NCI-H345 (cell line): Measurements from ENCODE around the gene NPY2R.

ENCODE experiments used
- DNase-seq: peaks from one replicate; lab custom pipeline; 2025; lab: John Stamatoyannopoulos, UW

The NPY2R gene

GRCh38 chr4:155208258-155209054 lies at the start of gene NPY2R:
TSS of gene NPY2R (plus strand) at chr4:155208636. CDS start at chr4:155213940, 5,304 bp downstream.
- no peak for DNase-seq

GRCh38 chr4:155161357-155161756 lies 47.1 kb upstream of the NPY2R start:
- DNase-seq: no peak

GRCh38 chr4:155164718-155165117 lies 43.7 kb upstream of the NPY2R start:
- no peak for DNase-seq

- DNase-seq: no peak
These were observed 37.9 kb upstream of the NPY2R start for GRCh38 chr4:155170569-155170968.

GRCh38 chr4:155173371-155173770 lies 35.1 kb upstream of the NPY2R start:
- no peak for DNase-seq

GRCh38 chr4:155174668-155175067 lies 33.8 kb upstream of the NPY2R start:
- DNase-seq: no peak

- DNase-seq: no peak
These were observed 29.2 kb upstream of the NPY2R start for GRCh38 chr4:155179216-155179615.

GRCh38 chr4:155186972-155187371 lies 21.5 kb upstream of the NPY2R start:
- no peak for DNase-seq

GRCh38 chr4:155187989-155188388 lies 20.4 kb upstream of the NPY2R start:
- DNase-seq: no peak

- no peak for DNase-seq
These were observed 18.3 kb upstream of the NPY2R start for GRCh38 chr4:155190099-155190498.

- DNase-seq: no peak
These were observed 10.7 kb upstream of the NPY2R start for GRCh38 chr4:155197757-155198156.

- DNase-seq: no peak
These were observed 740 bp upstream of the NPY2R start for GRCh38 chr4:155207534-155208257.

GRCh38 chr4:155220025-155220424 lies 11.6 kb downstream of the NPY2R start:
- DNase-seq: no peak

GRCh38 chr4:155227131-155227530 lies 18.7 kb downstream of the NPY2R start:
- DNase-seq: no peak

GRCh38 chr4:155228713-155229112 lies 20.3 kb downstream of the NPY2R start:
- no peak for DNase-seq

GRCh38 chr4:155232432-155232831 lies 24.0 kb downstream of the NPY2R start:
- no peak for DNase-seq

GRCh38 chr4:155234206-155234605 lies 25.8 kb downstream of the NPY2R start:
- no peak for DNase-seq

GRCh38 chr4:155237567-155237966 lies 29.1 kb downstream of the NPY2R start:
- no peak for DNase-seq

- no peak for DNase-seq
These were observed 32.8 kb downstream of the NPY2R start for GRCh38 chr4:155241225-155241624.

GRCh38 chr4:155241664-155242063 lies 33.2 kb downstream of the NPY2R start:
- no peak for DNase-seq

GRCh38 chr4:155245105-155245504 lies 36.7 kb downstream of the NPY2R start:
- no peak for DNase-seq

GRCh38 chr4:155248002-155248896 lies 39.8 kb downstream of the NPY2R start:
- no peak for DNase-seq
